Vagina (tissue), 2 donors: ENCODE measurements around the gene NINL.

Experiments used
- POLR2A ChIP-seq, 2 donors: fragments of 450-650 bp; IDR thresholded peaks; one replicate each; pipeline ENCODE4 v1.6.1; 2017; ENCODE audit warnings: antibody characterized with exemption in 2 of 2, mild to moderate bottlenecking in 2 of 2, moderate library complexity in 2 of 2
- POLR2AphosphoS5 ChIP-seq, 2 donors: sonication (generic); formaldehyde crosslinking; IDR thresholded peaks; one replicate each; pipeline ENCODE4 v1.9.0; 2017; ENCODE audit warnings: antibody characterized with exemption in 2 of 2, mild to moderate bottlenecking in 2 of 2, low read depth in 1 of 2; ENCODE audit not compliant: insufficient read depth in 1 of 2
- TF ChIP-seq, protein P1 (sequence below), 3 experiments: fragments of 450-650 bp in 2 of 3; fragments of 200-600 bp in 1 of 3; sonication (generic) in 1 of 3; IDR thresholded peaks; one replicate each; pipeline ENCODE4 v1.5.1; 2017 to 2019; ENCODE audit warnings: antibody characterized with exemption in 3 of 3, mild to moderate bottlenecking in 2 of 3, moderate library complexity in 2 of 3

DNA sequence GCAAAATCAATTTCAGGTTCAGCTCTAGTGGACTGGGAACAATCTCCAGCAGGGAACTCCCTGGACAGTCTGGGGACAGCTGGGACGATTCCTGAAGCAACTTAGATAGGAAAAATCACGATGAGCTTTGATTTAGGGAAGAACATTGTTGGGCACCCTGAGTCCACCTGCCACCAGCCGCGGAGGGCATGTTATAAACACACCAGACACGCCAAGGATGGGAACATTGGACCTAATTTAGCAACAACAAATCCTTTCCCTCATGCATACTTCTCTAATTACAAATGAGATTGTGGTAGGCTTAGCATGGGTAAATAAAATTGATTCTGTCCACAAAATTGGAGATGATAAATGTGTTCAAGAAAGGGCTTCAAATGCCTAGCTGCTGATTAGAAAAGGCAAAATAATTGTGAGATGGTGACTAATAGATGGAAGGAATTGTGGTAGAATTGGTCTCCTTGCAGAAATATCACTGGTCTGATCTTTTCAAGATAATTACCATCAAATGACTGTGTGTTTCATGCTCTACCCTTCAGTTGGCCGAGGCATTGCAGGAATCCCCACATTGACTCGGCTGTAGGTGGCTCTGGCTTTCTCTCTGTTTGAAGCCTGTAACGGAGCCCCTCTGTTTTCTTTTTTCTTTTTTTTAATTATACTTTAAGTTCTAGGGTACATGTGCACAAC is 44.6 kb upstream of the NINL start:
- TF ChIP-seq, protein P1, sequence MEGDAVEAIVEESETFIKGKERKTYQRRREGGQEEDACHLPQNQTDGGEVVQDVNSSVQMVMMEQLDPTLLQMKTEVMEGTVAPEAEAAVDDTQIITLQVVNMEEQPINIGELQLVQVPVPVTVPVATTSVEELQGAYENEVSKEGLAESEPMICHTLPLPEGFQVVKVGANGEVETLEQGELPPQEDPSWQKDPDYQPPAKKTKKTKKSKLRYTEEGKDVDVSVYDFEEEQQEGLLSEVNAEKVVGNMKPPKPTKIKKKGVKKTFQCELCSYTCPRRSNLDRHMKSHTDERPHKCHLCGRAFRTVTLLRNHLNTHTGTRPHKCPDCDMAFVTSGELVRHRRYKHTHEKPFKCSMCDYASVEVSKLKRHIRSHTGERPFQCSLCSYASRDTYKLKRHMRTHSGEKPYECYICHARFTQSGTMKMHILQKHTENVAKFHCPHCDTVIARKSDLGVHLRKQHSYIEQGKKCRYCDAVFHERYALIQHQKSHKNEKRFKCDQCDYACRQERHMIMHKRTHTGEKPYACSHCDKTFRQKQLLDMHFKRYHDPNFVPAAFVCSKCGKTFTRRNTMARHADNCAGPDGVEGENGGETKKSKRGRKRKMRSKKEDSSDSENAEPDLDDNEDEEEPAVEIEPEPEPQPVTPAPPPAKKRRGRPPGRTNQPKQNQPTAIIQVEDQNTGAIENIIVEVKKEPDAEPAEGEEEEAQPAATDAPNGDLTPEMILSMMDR (IDR thresholded peaks at IDR 0.05), result no peak
- TF ChIP-seq POLR2A (IDR thresholded peaks at IDR 0.05) (no peak), POLR2AphosphoS5 (IDR thresholded peaks at IDR 0.05; ENCODE audit: insufficient read depth in 1 of 2, low read depth in 1 of 2) (no peak)
